Osteoblast (primary cell): ENCODE data around the gene CENPB. TPM values are rescaled to one million over a fixed set of nuclear protein-coding genes. Genes with fewer than 3 reads are reported as not detected.

Experiments used
- DNase-seq: peaks from one replicate; pipeline ENCODE4 v3.0.0; 2011; ENCODE audit warnings: low spot score, mixed read lengths; ENCODE audit not compliant: insufficient read length; ENCODE audit errors: missing footprints
- H2AFZ ChIP-seq: 2 replicates; pipeline ENCODE4 v1.6.0; 2011; ENCODE audit warnings: mild to moderate bottlenecking, low read length
- H3K27ac ChIP-seq: 2 replicates; pipeline ENCODE4 v1.5.1; 2011; ENCODE audit warnings: mild to moderate bottlenecking, low read depth, low read length, moderate library complexity
- H3K27me3 ChIP-seq: 2 replicates; pipeline ENCODE4 v1.6.0; 2012; ENCODE audit warnings: mild to moderate bottlenecking, control low read depth, inconsistent platforms, low read length, moderate library complexity; ENCODE audit not compliant: insufficient read depth
- H3K36me3 ChIP-seq: 2 replicates; pipeline ENCODE4 v1.5.1; 2011; ENCODE audit warnings: mild to moderate bottlenecking, low read length, control low read depth, moderate library complexity; ENCODE audit not compliant: insufficient read depth
- H3K4me1 ChIP-seq: 2 replicates; pipeline ENCODE4 v1.5.1; 2011; ENCODE audit warnings: mild to moderate bottlenecking, low read length, control low read depth, moderate library complexity; ENCODE audit not compliant: insufficient read depth
- H3K4me2 ChIP-seq: 2 replicates; pipeline ENCODE4 v1.6.0; 2011; ENCODE audit warnings: mild to moderate bottlenecking, low read length; ENCODE audit not compliant: insufficient read depth
- H3K4me3 ChIP-seq: fragments of 200-600 bp; sonication (generic); 3 replicates; pipeline ENCODE4 v1.5.1; 2012; ENCODE audit warnings: mild to moderate bottlenecking, low read length, inconsistent platforms; ENCODE audit not compliant: insufficient read depth
- H3K79me2 ChIP-seq: 2 replicates; pipeline ENCODE4 v1.6.0; 2012; ENCODE audit warnings: mild to moderate bottlenecking, low read length, control low read depth, inconsistent platforms; ENCODE audit not compliant: insufficient read depth
- H3K9me3 ChIP-seq: 2 replicates; pipeline ENCODE4 v1.5.1; 2011; ENCODE audit warnings: low read depth, low read length, control low read depth
- H4K20me1 ChIP-seq: 2 replicates; pipeline ENCODE4 v1.6.0; 2012; ENCODE audit warnings: mild to moderate bottlenecking, low read length, control low read depth; ENCODE audit not compliant: insufficient read depth
- CTCF ChIP-seq: IDR thresholded peaks from 2 replicates; pipeline ENCODE4 v1.5.1; 2011; ENCODE audit warnings: mild to moderate bottlenecking, low read depth, low read length, moderate library complexity; ENCODE audit errors: extremely low read depth
- total RNA-seq: library from RNA; depleted of rRNA; stranded (reverse); fragments of >200 nt; gene quantifications from 2 replicates; pipeline ENCODE4 v1.2.3, GENCODE V29; 2012

The CENPB gene
- total RNA-seq, 1 donor: 95.5 TPM

- no peak overlapping the region for H3K4me3 ChIP-seq
- H3K27me3 ChIP-seq: peaks cover 37% of the 10 kb centered on the region
- no peaks in the 10 kb centered on the region for H3K4me1 ChIP-seq
- no peaks in the 10 kb centered on the region for H3K79me2 ChIP-seq
- DNase-seq: no peak
- no peaks in the 10 kb centered on the region for H3K9me3 ChIP-seq
- H3K27ac ChIP-seq: no peak overlapping the region
- no peak for TF ChIP-seq CTCF
- H3K4me2 ChIP-seq: no peak overlapping the region
- no peaks in the 10 kb centered on the region for H3K36me3 ChIP-seq
- no peak overlapping the region for H2AFZ ChIP-seq
- no peaks in the 10 kb centered on the region for H4K20me1 ChIP-seq
These were observed 50.8 kb downstream of the CENPB start for GRCh38 chr20:3735768-3736167.

- TF ChIP-seq CTCF: no peak
- Histone ChIP-seq H3K79me2 (no peaks in the 10 kb centered on the region), H3K4me2 (no peak overlapping the region), H3K9me3 (no peaks in the 10 kb centered on the region), H3K4me1 (no peaks in the 10 kb centered on the region), H3K27me3 (peaks cover 45% of the 10 kb centered on the region), H2AFZ (no peak overlapping the region), H3K4me3 (no peak overlapping the region), H4K20me1 (no peaks in the 10 kb centered on the region), H3K36me3 (no peaks in the 10 kb centered on the region), H3K27ac (no peak overlapping the region)
- peak; percentile 56 for DNase-seq
These were observed 52.3 kb downstream of the CENPB start for GRCh38 chr20:3734111-3734843.

Other genes starting within 250 kb of the CENPB start
- gene GFRA4, start 123.3 kb downstream of the CENPB start, total RNA-seq: not detected in 2 replicates
- 3.5 and 11.2 TPM in 2 replicates for gene ADAM33, start 104.7 kb downstream of the CENPB start, total RNA-seq
- gene SIGLEC1, start 74.1 kb downstream of the CENPB start, total RNA-seq: under 0.01 TPM in 1 of 2 replicates, not detected in the other
- gene HSPA12B, start 54.1 kb downstream of the CENPB start, total RNA-seq: not detected in 2 replicates
- 15.3 and 18.5 TPM in 2 replicates for gene ADISSP, start 19.0 kb downstream of the CENPB start, total RNA-seq
- gene SPEF1, start 5.3 kb downstream of the CENPB start, total RNA-seq: under 0.01 TPM in 1 of 2 replicates, not detected in the other
- 20.6 and 23.5 TPM in 2 replicates for gene CDC25B, start 9.6 kb upstream of the CENPB start, total RNA-seq
- gene AP5S1, start 33.8 kb upstream of the CENPB start, total RNA-seq: 23.9 and 25.3 TPM in 2 replicates
- gene MAVS, start 60.1 kb upstream of the CENPB start, total RNA-seq: 32.1 and 32.2 TPM in 2 replicates
- gene PANK2, start 102.6 kb upstream of the CENPB start, total RNA-seq: 57.2 and 60.4 TPM in 2 replicates
- gene RNF24, start 228.8 kb upstream of the CENPB start, total RNA-seq: 22.4 and 25.6 TPM in 2 replicates